Liver (tissue), 9 donors: Measurements from ENCODE around the gene GCNT1. TPM values are rescaled to one million over a fixed set of nuclear protein-coding genes. Genes with fewer than 3 reads are reported as not detected.

Experiments
- DNase-seq: peaks from one replicate; pipeline ENCODE4 v3.0.0-alpha.2; 2017; ENCODE audit warnings: low spot score
- H3K27ac ChIP-seq, 2 donors: one replicate each; pipeline ENCODE4 v1.7.0; 2013; ENCODE audit warnings: inconsistent platforms in 2 of 2, low read length in 2 of 2, control low read depth in 1 of 2, low read depth in 1 of 2, mild to moderate bottlenecking in 1 of 2
- H3K27me3 ChIP-seq, 4 donors: one replicate each; pipeline versions ENCODE4 v1.6.1 to v1.7.0; 2013; ENCODE audit warnings: low read length in 3 of 4, inconsistent platforms in 1 of 4, mild to moderate bottlenecking in 1 of 4, moderate library complexity in 1 of 4; ENCODE audit not compliant: control insufficient read depth in 4 of 4, insufficient read depth in 4 of 4
- H3K36me3 ChIP-seq, 4 donors: one replicate each; pipeline versions ENCODE4 v1.6.1 to v1.7.0; 2013; ENCODE audit warnings: low read length in 3 of 4, mild to moderate bottlenecking in 3 of 4, low read depth in 1 of 4, moderate library complexity in 1 of 4; ENCODE audit not compliant: control insufficient read depth in 4 of 4, insufficient read depth in 3 of 4
- H3K4me1 ChIP-seq, 4 donors: one replicate each; pipeline versions ENCODE4 v1.6.1 to v1.7.0; 2013; ENCODE audit warnings: low read length in 3 of 4, mild to moderate bottlenecking in 3 of 4, moderate library complexity in 1 of 4; ENCODE audit not compliant: control insufficient read depth in 4 of 4, insufficient read depth in 4 of 4
- H3K4me3 ChIP-seq, 3 donors: one replicate each; pipeline versions ENCODE4 v1.6.1 to v1.7.0; 2013; ENCODE audit warnings: low read length in 3 of 3, control low read depth in 1 of 3, low read depth in 1 of 3, mild to moderate bottlenecking in 1 of 3
- H3K9ac ChIP-seq, 2 donors: one replicate each; pipeline ENCODE4 v1.7.0; 2013; ENCODE audit warnings: low read length in 2 of 2, mild to moderate bottlenecking in 2 of 2, moderate library complexity in 2 of 2, control low read depth in 1 of 2, low read depth in 1 of 2
- H3K9me3 ChIP-seq, 4 donors: one replicate each; pipeline versions ENCODE4 v1.6.1 to v1.7.0; 2013; ENCODE audit warnings: low read length in 3 of 4; ENCODE audit not compliant: control insufficient read depth in 4 of 4
- ATF3 ChIP-seq: IDR thresholded peaks from 2 replicates; pipeline ENCODE4 v1.6.1; 2016; ENCODE audit warnings: antibody characterized with exemption
- CTCF ChIP-seq: fragments of 150-350 bp; IDR thresholded peaks from 2 replicates; pipeline ENCODE4 v1.5.1; 2017; ENCODE audit warnings: improper control_type of control experiment, low read depth, low read length; ENCODE audit not compliant: missing input control
- EGR1 ChIP-seq, 2 donors: IDR thresholded peaks; 2 replicates each; pipeline ENCODE4 v1.6.1; 2016 to 2018; ENCODE audit warnings: antibody characterized with exemption in 2 of 2, low read depth in 2 of 2
- FOXA1 ChIP-seq: IDR thresholded peaks from 2 replicates; pipeline ENCODE4 v1.6.1; 2016; ENCODE audit warnings: antibody characterized with exemption
- FOXA2 ChIP-seq: IDR thresholded peaks from 2 replicates; pipeline ENCODE4 v1.6.1; 2016; ENCODE audit warnings: antibody characterized with exemption
- GABPA ChIP-seq, 2 donors: IDR thresholded peaks in 1 of 2; conservative IDR thresholded peaks in 1 of 2; 2 replicates each; pipeline ENCODE4 v1.6.1; 2016; ENCODE audit warnings: antibody characterized with exemption in 2 of 2, mild to moderate bottlenecking in 1 of 2, moderate library complexity in 1 of 2
- HNF4A ChIP-seq, 2 donors: conservative IDR thresholded peaks; 2 replicates each; pipeline ENCODE4 v1.6.1; 2016; ENCODE audit warnings: antibody characterized with exemption in 2 of 2, mild to moderate bottlenecking in 2 of 2
- HNF4G ChIP-seq: IDR thresholded peaks from 2 replicates; pipeline ENCODE4 v1.6.1; 2016; ENCODE audit warnings: antibody characterized with exemption
- JUND ChIP-seq, 2 donors: IDR thresholded peaks; 2 replicates each; pipeline ENCODE4 v1.6.1; 2016; ENCODE audit warnings: antibody characterized with exemption in 2 of 2
- MAX ChIP-seq: IDR thresholded peaks from 2 replicates; pipeline ENCODE4 v1.6.1; 2016; ENCODE audit warnings: antibody characterized with exemption
- NR2F2 ChIP-seq: IDR thresholded peaks from 2 replicates; pipeline ENCODE4 v1.6.1; 2016; ENCODE audit warnings: antibody characterized with exemption
- RAD21 ChIP-seq, 2 donors: IDR thresholded peaks; 2 replicates each; pipeline ENCODE4 v1.6.1; 2016; ENCODE audit warnings: antibody characterized with exemption in 2 of 2, mild to moderate bottlenecking in 2 of 2
- REST ChIP-seq: IDR thresholded peaks from 2 replicates; pipeline ENCODE4 v1.6.1; 2016; ENCODE audit warnings: antibody characterized with exemption, mild to moderate bottlenecking
- RXRA ChIP-seq, 2 donors: IDR thresholded peaks; 2 replicates each; pipeline ENCODE4 v1.6.1; 2017 to 2018; ENCODE audit warnings: antibody characterized with exemption in 2 of 2, mild to moderate bottlenecking in 1 of 2
- SP1 ChIP-seq: IDR thresholded peaks from 2 replicates; pipeline ENCODE4 v1.6.1; 2018; ENCODE audit warnings: antibody characterized with exemption, mild to moderate bottlenecking
- TAF1 ChIP-seq: conservative IDR thresholded peaks from 2 replicates; pipeline ENCODE4 v1.6.1; 2016; ENCODE audit warnings: antibody characterized with exemption, mild to moderate bottlenecking
- YY1 ChIP-seq: IDR thresholded peaks from 2 replicates; pipeline ENCODE4 v1.6.1; 2016; ENCODE audit warnings: antibody characterized with exemption, mild to moderate bottlenecking
- ZBTB33 ChIP-seq: IDR thresholded peaks from 2 replicates; pipeline ENCODE4 v1.6.1; 2016; ENCODE audit warnings: antibody characterized with exemption
- WGBS: extraction: QIAGEN DNeasy Blood & Tissue Kit; methylation state at CpG from one replicate; pipeline ENCODE4 v1.1.7; 2013; 5-methylcytosine and 5-hydroxymethylcytosine counted together
- polyA plus RNA-seq, 2 donors: library from polyadenylated mRNA; stranded (reverse) in 1 of 2; unstranded in 1 of 2; fragments of 200-250 nt in 1 of 2; fragments of >200 nt in 1 of 2; fragmentation: Nextera tagmentation in 1 of 2; extraction: Ambion mirVana in 1 of 2; gene quantifications; one replicate each; pipeline versions ENCODE4 v1.2.1 to v1.2.3, GENCODE V29; 2013 to 2015
- total RNA-seq, 2 donors: library from RNA; depleted of rRNA; stranded (reverse); fragments of >200 nt; gene quantifications; one replicate each; pipeline ENCODE4 v1.2.3, GENCODE V29; 2014
- donor health status: healthy.
- donor health status: healthy.
- donor health status: healthy.
- donor health status: healthy.
- donor health status: healthy.

The GCNT1 gene
- total and polyA plus RNA-seq, 4 donors: 0.82 to 4.3 (median 2.6) TPM

- Histone ChIP-seq H3K36me3 (no peaks in the 10 kb centered on the region), H3K4me1 (no peaks in the 10 kb centered on the region), H3K9me3 (no peaks in the 10 kb centered on the region), H3K4me3 (no peak overlapping the region), H3K27me3 (no peaks in the 10 kb centered on the region), H3K27ac (no peak overlapping the region), H3K9ac (no peak overlapping the region)
- 74% methylated on average over 2 of the region's 2 CpGs for WGBS
- DNase-seq: no peak
- TF ChIP-seq RXRA (IDR thresholded peaks at IDR 0.05) (no peak), ZBTB33 (no peak), HNF4G (no peak), NR2F2 (no peak)
Observed at GRCh38 chr9:76423216-76424177, 35.5 kb upstream of the GCNT1 start.

GRCh38 chr9:76424491-76424890, 34.5 kb upstream of the GCNT1 start:
- no peaks in the 10 kb centered on the region for H3K4me1 ChIP-seq
- H3K36me3 ChIP-seq: no peaks in the 10 kb centered on the region
- no peaks in the 10 kb centered on the region for H3K27me3 ChIP-seq
- no peaks in the 10 kb centered on the region for H3K9me3 ChIP-seq
- WGBS: 93% methylated on average over 4 of the region's 4 CpGs
- TF ChIP-seq REST (no peak), ATF3 (no peak), FOXA2 (no peak), CTCF (no peak), HNF4A (conservative IDR thresholded peaks at IDR 0.05) (no peak), RXRA (IDR thresholded peaks at IDR 0.05) (no peak), MAX (no peak), ZBTB33 (no peak), YY1 (no peak), HNF4G (no peak), SP1 (no peak), GABPA (IDR thresholded peaks at IDR 0.05 in 1 of 2, conservative IDR thresholded peaks at IDR 0.05 in 1 of 2) (no peak), NR2F2 (no peak), FOXA1 (no peak), TAF1 (no peak), JUND (IDR thresholded peaks at IDR 0.05) (no peak), RAD21 (IDR thresholded peaks at IDR 0.05) (no peak), EGR1 (IDR thresholded peaks at IDR 0.05; ENCODE audit: low read depth in 2 of 2) (no peak)
- no peak for DNase-seq
- H3K9ac ChIP-seq: no peak overlapping the region
- H3K27ac ChIP-seq: no peak overlapping the region
- no peak overlapping the region for H3K4me3 ChIP-seq
